ENCODE measurements around the gene ZNF33A. TPM values are rescaled to one million over a fixed set of nuclear protein-coding genes. Genes with fewer than 3 reads are reported as not detected.

ZNF33A gene
- total and polyA plus RNA-seq, 2 donors (not counting 3 experiments of a cell fraction or from before 2014, with no cell fraction given): 4.6 to 13.2 TPM

DNA sequence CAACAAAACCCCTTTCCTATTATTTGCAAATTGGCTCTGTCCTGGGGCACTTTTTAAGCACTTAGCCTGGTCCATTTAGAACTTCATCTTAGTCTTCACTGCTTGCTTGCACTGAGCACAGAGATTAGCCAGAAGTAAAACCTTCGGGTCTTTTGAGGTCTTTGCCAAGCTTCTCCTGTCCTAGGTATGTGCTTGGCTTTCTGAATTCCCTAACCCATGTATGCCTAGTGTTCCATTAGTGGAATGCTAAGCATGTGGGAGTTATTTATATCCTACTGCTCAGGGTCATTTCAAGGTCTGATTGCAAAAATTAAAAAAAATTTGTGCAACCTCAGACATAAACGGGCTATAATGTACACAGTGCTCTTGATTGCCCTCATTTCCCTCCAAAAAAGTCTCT, 101.7 kb downstream of the ZNF33A start:
- TF ChIP-seq JUN (IDR thresholded peaks at IDR 0.05; ENCODE audit: borderline replicate concordance, insufficient read depth, insufficient read length, low read depth): no peak
- H3K9me3 ChIP-seq (replicated peaks; ENCODE audit: control insufficient read depth, insufficient read depth, low read length): peaks cover 2% of the 10 kb centered on the region
- H3K9ac ChIP-seq (replicated peaks; ENCODE audit: extremely low read depth, insufficient read depth, low read length): no peak overlapping the region
- intact Hi-C loops (cut with micrococcal nuclease) (no loop called here), dilution Hi-C loops (cut with MboI; ENCODE audit: extremely low pct_ligation_motif_present, low sequenced_read_pairs) (no loop called here)
- no peak for FAIRE-seq
- no peak overlapping the region for H3K27ac ChIP-seq (ENCODE audit: insufficient read depth, low read depth, low read length)
- H3K9me1 ChIP-seq (replicated peaks; ENCODE audit: control insufficient read depth, extremely low read depth, insufficient read depth, low read length): no peaks in the 10 kb centered on the region
- no peaks in the 10 kb centered on the region for H4K20me1 ChIP-seq (replicated peaks; ENCODE audit: control insufficient read depth, extremely low read depth, insufficient read depth, low read length)
- H3K27me3 ChIP-seq (ENCODE audit: control insufficient read depth in 2 of 2, insufficient read depth in 2 of 2, low read length in 2 of 2): no peaks in the 10 kb centered on the region
- H3K79me2 ChIP-seq (ENCODE audit: control insufficient read depth, insufficient read depth, low read length): no peaks in the 10 kb centered on the region
- H3K4me3 ChIP-seq (replicated peaks in 1 of 3; ENCODE audit: insufficient read depth in 1 of 3, low read depth in 1 of 3, low read length in 3 of 3): no peak overlapping the region
- H2AFZ ChIP-seq (ENCODE audit: low read depth, low read length): no peak overlapping the region
- H3K4me1 ChIP-seq (ENCODE audit: control insufficient read depth, extremely low read depth, insufficient read depth, low read length): no peaks in the 10 kb centered on the region
- CTCF ChIA-PET: no interaction called here
- no TSS peak for BruUV-seq (replicated peaks)
- DNase-seq (ENCODE audit: low read depth, low spot score): no peak
- POLR2A ChIA-PET: no interaction called here
- no peak overlapping the region for H3K4me2 ChIP-seq (ENCODE audit: insufficient read depth, low read length)
- peaks cover 0 to 3% of the 10 kb centered on the region in 2 experiments for H3K36me3 ChIP-seq (ENCODE audit: control insufficient read depth in 2 of 2, extremely low read depth in 1 of 2, insufficient read depth in 2 of 2, low read length in 2 of 2)

Small RNAs within 50 kb of the gene (small RNA-seq; reads per million reads assigned to genes)
- not detected for gene AL161931.1 (ENCODE audit: insufficient read depth, insufficient read length, low read depth, low replicate concordance)
- gene FXYD6P2 (ENCODE audit: insufficient read depth, insufficient read length, low read depth, low replicate concordance): not detected
- not detected for gene RF00019 (ENCODE audit: insufficient read depth, insufficient read length, low read depth, low replicate concordance)
- not detected for gene RNU6-795P (ENCODE audit: insufficient read depth, insufficient read length, low read depth, low replicate concordance)

Other genes starting within 250 kb of the ZNF33A start
- gene ZNF248, start 153.1 kb upstream of the ZNF33A start, total RNA-seq: 6.4 and 6.5 TPM in 2 replicates
- gene ZNF248, start 153.1 kb upstream of the ZNF33A start, polyA plus RNA-seq: 4.0 and 4.3 TPM in 2 replicates
- 5.0 and 5.2 TPM in 2 replicates for gene ZNF25, start 34.0 kb upstream of the ZNF33A start, total RNA-seq
- 1.4 and 2.0 TPM in 2 replicates for gene ZNF25, start 34.0 kb upstream of the ZNF33A start, polyA plus RNA-seq
- 10.4 and 14.5 TPM in 2 replicates for gene ZNF37A, start 83.7 kb downstream of the ZNF33A start, total RNA-seq
- 3.4 and 3.9 TPM in 2 replicates for gene ZNF37A, start 83.7 kb downstream of the ZNF33A start, polyA plus RNA-seq

All from endothelial cell of umbilical vein (primary cell).